COLO668 (cell line): ENCODE results near the gene SHISA6.

ENCODE experiments used
- DNase-seq: peaks from one replicate; lab custom pipeline; 2025; ENCODE audit not compliant: unreplicated experiment; lab: John Stamatoyannopoulos, UW

SHISA6 gene

GRCh38 chr17:11565591-11565990, 324.6 kb downstream of the SHISA6 start:
- no peak for DNase-seq

- no peak for DNase-seq
These were observed 338.0 kb downstream of the SHISA6 start for GRCh38 chr17:11578998-11579397.

- DNase-seq, result no peak
These were observed 339.7 kb downstream of the SHISA6 start for GRCh38 chr17:11580677-11581076.

- no peak for DNase-seq
These were observed 341.2 kb downstream of the SHISA6 start for GRCh38 chr17:11582217-11582616.

GRCh38 chr17:11583306-11583992, 342.4 kb downstream of the SHISA6 start:
- no peak for DNase-seq

- no peak for DNase-seq
These were observed 348.7 kb downstream of the SHISA6 start for GRCh38 chr17:11589716-11590115.

- DNase-seq, result peak; percentile 74
These were observed 357.5 kb downstream of the SHISA6 start, which contains the start of gene DNAH9 for GRCh38 chr17:11598274-11599221. DNAH9 (plus strand) TSS chr17:11598470; CDS start chr17:11598499, 29 bp downstream.

- no peak for DNase-seq
These were observed 360.6 kb downstream of the SHISA6 start for GRCh38 chr17:11601661-11602060.

- DNase-seq, result peak; percentile 0
These were observed 367.4 kb downstream of the SHISA6 start for GRCh38 chr17:11608396-11608795.

GRCh38 chr17:11610999-11611566, 370.1 kb downstream of the SHISA6 start:
- DNase-seq, result no peak

GRCh38 chr17:11612956-11613355, 371.9 kb downstream of the SHISA6 start:
- DNase-seq, result no peak
